ENCODE results near the gene RAPGEF6. TPM values are rescaled to one million over a fixed set of nuclear protein-coding genes. Genes with fewer than 3 reads are reported as not detected.
A peak's percentile ranks its signal among the peaks of the same experiment; 100 is the strongest.

RAPGEF6 gene
- total and polyA plus RNA-seq, 9 of the 15 experiments (the other 6 are each of a cell fraction or from before 2014, with no cell fraction given), result 2.7 to 23.4 (median 12.7) TPM

GRCh38 chr5:131528682-131529081 is 106.3 kb downstream of the RAPGEF6 start (continued):
- TF ChIP-seq ZBTB8A (IDR thresholded peaks at IDR 0.05; ENCODE audit: partially characterized antibody) (no peak), POLR3A (IDR thresholded peaks at IDR 0.05; ENCODE audit: borderline replicate concordance, extremely low read depth, insufficient read depth, insufficient read length) (no peak), ZNF134 (CRISPR knock-in tag; conservative IDR thresholded peaks at IDR 0.05) (no peak), TFAP4 (CRISPR knock-in tag; IDR thresholded peaks at IDR 0.05; ENCODE audit: borderline replicate concordance) (peak; percentile 74), RBM22 (IDR thresholded peaks at IDR 0.05; ENCODE audit: low read depth, low read length, poor library complexity, severe bottlenecking) (no peak), MAFK (IDR thresholded peaks at IDR 0.05; ENCODE audit: low read length) (no peak), HCFC1 (IDR thresholded peaks at IDR 0.05; ENCODE audit: low read depth, low read length) (no peak), E2F8 (IDR thresholded peaks at IDR 0.05; ENCODE audit: low read depth, partially characterized antibody) (no peak), EGR1 (conservative IDR thresholded peaks at IDR 0.05) (no peak), CBX8 (IDR thresholded peaks at IDR 0.05; ENCODE audit: borderline replicate concordance, extremely low read depth, low read depth, low read length, poor library complexity, severe bottlenecking) (no peak), ZNF24 (IDR thresholded peaks at IDR 0.05) (no peak), ETV1 (tag; conservative IDR thresholded peaks at IDR 0.05; ENCODE audit: low read depth) (peak; percentile 37; the same call in 1 of the 2 replicates), ILK (tag; IDR thresholded peaks at IDR 0.05; ENCODE audit: borderline replicate concordance, low read depth) (no peak), ZNF507 (tag; conservative IDR thresholded peaks at IDR 0.05) (no peak), MAFG (tag; conservative IDR thresholded peaks at IDR 0.05) (no peak), MEIS2 (IDR thresholded peaks at IDR 0.05; ENCODE audit: partially characterized antibody) (peak; percentile 90), PRMT5 (CRISPR knock-in tag; IDR thresholded peaks at IDR 0.05) (no peak), SMARCC2 (IDR thresholded peaks at IDR 0.05; ENCODE audit: low read depth) (no peak), TCF3 (CRISPR knock-in tag; IDR thresholded peaks at IDR 0.05) (peak; percentile 66), TRIM24 (IDR thresholded peaks at IDR 0.05) (0 out of 4 replicates have a peak, but pooled peaks of 1 of the 2 experiments have one; percentile 22), ZNF311 (CRISPR knock-in tag; IDR thresholded peaks at IDR 0.05) (no peak), SMARCA4 (IDR thresholded peaks at IDR 0.05) (peak; percentile 53), MYC (IDR thresholded peaks at IDR 0.05; ENCODE audit: low read depth, low read length) (no peak), MYC (CRISPR knock-in tag; IDR thresholded peaks at IDR 0.05; ENCODE audit: borderline replicate concordance, low read depth) (no peak), MXI1 (IDR thresholded peaks at IDR 0.05; ENCODE audit: low read depth, low read length) (no peak), ZNF75A (CRISPR knock-in tag; IDR thresholded peaks at IDR 0.05) (no peak), DNMT1 (IDR thresholded peaks at IDR 0.05) (no peak), CBFA2T3 (IDR thresholded peaks at IDR 0.05) (peak; percentile 89), ZNF436 (CRISPR knock-in tag; IDR thresholded peaks at IDR 0.05) (no peak), HDAC2 (IDR thresholded peaks at IDR 0.05) (peak; percentile 84), ZNF316 (IDR thresholded peaks at IDR 0.05) (no peak)

All from K562 (cell line).